ENCODE results near the gene GEMIN4. TPM values are rescaled to one million over a fixed set of nuclear protein-coding genes. Genes with fewer than 3 reads are reported as not detected.
"Not testable (repeated sequence)": the region's sequence is repeated elsewhere in the genome, so short reads cannot be mapped to it uniquely, and the experiment has no call there.

GEMIN4 gene
- total RNA-seq, 1 experiment from 2014 or later, result 16.2 TPM

- no peak for DNase-seq (ENCODE audit: low read depth)
- in situ Hi-C loops (cut with HindIII; ENCODE audit: low pct_unique_long_range_greater_than_20kb, low sequenced_read_pairs), result no loop called here
Measured at GRCh38 chr17:721540-721937, 30.5 kb downstream of the GEMIN4 start.

GRCh38 chr17:720706-721539 is 31.1 kb downstream of the GEMIN4 start:
- in situ Hi-C loops (cut with HindIII; ENCODE audit: low pct_unique_long_range_greater_than_20kb, low sequenced_read_pairs), result no loop called here
- DNase-seq (ENCODE audit: low read depth), result no peak

GRCh38 chr17:718075-718474 is 34.0 kb downstream of the GEMIN4 start:
- in situ Hi-C loops (cut with HindIII; ENCODE audit: low pct_unique_long_range_greater_than_20kb, low sequenced_read_pairs), result no loop called here
- DNase-seq (ENCODE audit: low read depth), result no peak

- no peak for DNase-seq (ENCODE audit: low read depth)
- in situ Hi-C loops (cut with HindIII; ENCODE audit: low pct_unique_long_range_greater_than_20kb, low sequenced_read_pairs), result no loop called here
Measured at GRCh38 chr17:708132-708531, 43.9 kb downstream of the GEMIN4 start.

- in situ Hi-C loops (cut with HindIII; ENCODE audit: low pct_unique_long_range_greater_than_20kb, low sequenced_read_pairs), result no loop called here
- DNase-seq (ENCODE audit: low read depth), result no peak
Measured at GRCh38 chr17:705863-706262, 46.2 kb downstream of the GEMIN4 start.

- in situ Hi-C loops (cut with HindIII; ENCODE audit: low pct_unique_long_range_greater_than_20kb, low sequenced_read_pairs), result no loop called here
- DNase-seq (ENCODE audit: low read depth), result no peak
Measured at GRCh38 chr17:705011-705410, 47.1 kb downstream of the GEMIN4 start.

- in situ Hi-C loops (cut with HindIII; ENCODE audit: low pct_unique_long_range_greater_than_20kb, low sequenced_read_pairs), result no loop called here
- DNase-seq (ENCODE audit: low read depth), result no peak
Measured at GRCh38 chr17:704111-704864, 47.8 kb downstream of the GEMIN4 start.

- in situ Hi-C loops (cut with HindIII; ENCODE audit: low pct_unique_long_range_greater_than_20kb, low sequenced_read_pairs), result no loop called here
- DNase-seq (ENCODE audit: low read depth), result no peak
Measured at GRCh38 chr17:703081-703875, 48.8 kb downstream of the GEMIN4 start.

GRCh38 chr17:700504-701094 is 51.5 kb downstream of the GEMIN4 start:
- in situ Hi-C loops (cut with HindIII; ENCODE audit: low pct_unique_long_range_greater_than_20kb, low sequenced_read_pairs), result no loop called here
- DNase-seq (ENCODE audit: low read depth), result no peak

- no peak for DNase-seq (ENCODE audit: low read depth)
- in situ Hi-C loops (cut with HindIII; ENCODE audit: low pct_unique_long_range_greater_than_20kb, low sequenced_read_pairs), result no loop called here
Measured at GRCh38 chr17:699345-699744, 52.7 kb downstream of the GEMIN4 start.

GRCh38 chr17:698096-698495 is 54.0 kb downstream of the GEMIN4 start:
- DNase-seq (ENCODE audit: low read depth); in situ Hi-C loops (cut with HindIII; ENCODE audit: low pct_unique_long_range_greater_than_20kb, low sequenced_read_pairs): not testable (repeated sequence)

GRCh38 chr17:697682-698081 is 54.4 kb downstream of the GEMIN4 start:
- in situ Hi-C loops (cut with HindIII; ENCODE audit: low pct_unique_long_range_greater_than_20kb, low sequenced_read_pairs), result no loop called here
- DNase-seq (ENCODE audit: low read depth), result no peak

- in situ Hi-C loops (cut with HindIII; ENCODE audit: low pct_unique_long_range_greater_than_20kb, low sequenced_read_pairs), result no loop called here
- no peak for DNase-seq (ENCODE audit: low read depth)
Measured at GRCh38 chr17:696369-696768, 55.7 kb downstream of the GEMIN4 start.

Other genes with a start within 250 kb of the GEMIN4 start
- 2.5 and 8.4 TPM in 2 replicates for gene VPS53, start 37.4 kb downstream of the GEMIN4 start, total RNA-seq (2014; rRNA removed; shearing (Covaris generic); ENCODE audit: low replicate concordance)
- gene TLCD3A, start 19.7 kb downstream of the GEMIN4 start, total RNA-seq (2014; rRNA removed; shearing (Covaris generic); ENCODE audit: low replicate concordance), result 25.7 and 34.3 TPM in 2 replicates
- gene GLOD4, start 30.0 kb upstream of the GEMIN4 start, total RNA-seq (2014; rRNA removed; shearing (Covaris generic); ENCODE audit: low replicate concordance), result 36.8 and 65.9 TPM in 2 replicates
- 36.2 and 40.6 TPM in 2 replicates for gene MRM3, start 30.1 kb upstream of the GEMIN4 start, total RNA-seq (2014; rRNA removed; shearing (Covaris generic); ENCODE audit: low replicate concordance)
- 61.6 and 65.7 TPM in 2 replicates for gene NXN, start 227.5 kb upstream of the GEMIN4 start, total RNA-seq (2014; rRNA removed; shearing (Covaris generic); ENCODE audit: low replicate concordance)
- gene TIMM22, start 244.9 kb upstream of the GEMIN4 start, total RNA-seq (2014; rRNA removed; shearing (Covaris generic); ENCODE audit: low replicate concordance), result 12.5 and 19.8 TPM in 2 replicates

Data from Caki2 (cell line).